Pericardium fibroblast (primary cell): ENCODE measurements around the gene CLSTN2. TPM values are rescaled to one million over a fixed set of nuclear protein-coding genes. Genes with fewer than 3 reads are reported as not detected.

Source experiments
- total RNA-seq: library from RNA; depleted of rRNA; stranded (reverse); fragments of >200 nt; gene quantifications from 2 replicates; pipeline ENCODE4 v1.2.3, GENCODE V29; 2015

CLSTN2 gene
- 0.58 and 2.8 TPM in 2 replicates for total RNA-seq

GRCh38 chr3:139935016-139935865 lies at the start of gene CLSTN2:
CLSTN2 (plus strand) TSS chr3:139935185.

